Tibial nerve (tissue), 4 donors: ENCODE data around the gene MOCS1. TPM values are rescaled to one million over a fixed set of nuclear protein-coding genes. Genes with fewer than 3 reads are reported as not detected.

Experiments
- DNase-seq, 2 donors: peaks; one replicate each; pipeline ENCODE4 v3.0.0-alpha.2; 2019; ENCODE audit warnings: low spot score in 2 of 2
- H3K27ac ChIP-seq, 4 donors: fragments of 200-600 bp; sonication (generic) in 3 of 4; one replicate each; pipeline ENCODE4 v1.5.1; 2017 to 2019; ENCODE audit warnings: mild to moderate bottlenecking in 1 of 4
- H3K27me3 ChIP-seq, 2 donors: fragments of 200-600 bp; sonication (generic) in 1 of 2; one replicate each; pipeline versions ENCODE4 v1.5.1 to v1.6.0; 2017 to 2019
- H3K36me3 ChIP-seq, 3 donors: fragments of 200-600 bp; sonication (generic); one replicate each; pipeline ENCODE4 v1.5.1; 2018 to 2019
- H3K4me1 ChIP-seq, 4 donors: fragments of 200-600 bp; sonication (generic) in 3 of 4; one replicate each; pipeline ENCODE4 v1.5.1; 2017 to 2019
- H3K4me3 ChIP-seq, 4 donors: fragments of 200-600 bp; sonication (generic) in 3 of 4; one replicate each; pipeline ENCODE4 v1.5.1; 2017 to 2019; ENCODE audit warnings: mild to moderate bottlenecking in 1 of 4, moderate library complexity in 1 of 4
- H3K9me3 ChIP-seq, 4 donors: fragments of 200-600 bp; sonication (generic) in 3 of 4; one replicate each; pipeline ENCODE4 v1.5.1; 2017 to 2019
- EP300 ChIP-seq, 2 donors: sonication (generic); formaldehyde crosslinking; IDR thresholded peaks; one replicate each; pipeline ENCODE4 v1.6.1; 2017; ENCODE audit warnings: antibody characterized with exemption in 2 of 2, mild to moderate bottlenecking in 1 of 2
- POLR2A ChIP-seq, 2 donors: fragments of 450-650 bp; IDR thresholded peaks; one replicate each; pipeline ENCODE4 v1.6.1; 2017; ENCODE audit warnings: antibody characterized with exemption in 2 of 2, mild to moderate bottlenecking in 2 of 2, moderate library complexity in 2 of 2
- WGBS, 2 donors: methylation state at CpG; one replicate each; pipeline ENCODE4 v1.1.5; 2018; 5-methylcytosine and 5-hydroxymethylcytosine counted together
- total RNA-seq, 4 donors: library from RNA; depleted of rRNA; stranded (reverse); fragments of >200 nt; gene quantifications; one replicate each; pipeline ENCODE4 v1.1.0, GENCODE V29; 2016
- TF ChIP-seq, protein P1 (sequence below), 5 experiments: fragments of 200-600 bp in 3 of 5; fragments of 450-650 bp in 2 of 5; sonication (generic) in 3 of 5; IDR thresholded peaks; one replicate each; pipeline ENCODE4 v1.5.1; 2016 to 2019; ENCODE audit warnings: antibody characterized with exemption in 5 of 5, mild to moderate bottlenecking in 3 of 5, moderate library complexity in 2 of 5

The MOCS1 gene
- total RNA-seq, 4 donors from 2014 or later: 56.7 to 103 (median 71.0) TPM

DNA sequence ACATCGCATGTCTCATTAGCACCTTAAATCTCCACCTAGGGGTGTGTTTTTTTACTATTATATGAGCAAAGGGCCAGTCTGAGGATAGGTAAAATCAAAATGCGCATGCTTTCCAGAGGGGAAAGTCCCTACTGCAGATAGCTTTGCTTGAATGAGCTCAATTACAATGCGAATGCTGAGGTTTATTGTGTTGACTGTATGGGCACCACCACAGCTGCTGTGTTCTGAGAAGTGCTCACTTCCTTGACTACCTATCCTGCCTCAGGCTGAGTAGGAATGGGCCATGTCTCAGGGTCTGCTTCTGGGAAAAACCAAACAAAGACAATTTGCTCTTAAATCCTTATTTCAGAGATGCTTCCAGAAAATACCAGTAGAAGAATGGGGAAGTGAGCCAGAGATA is 36.6 kb downstream of the MOCS1 start:
- WGBS, 2 donors: 89 to 93% methylated on average over 3 of the region's 3 CpGs
- peaks cover 0 to 80% (median 0%) of the 10 kb centered on the region in 3 donors for H3K36me3 ChIP-seq
- DNase-seq: no peak
- no peak for TF ChIP-seq POLR2A (IDR thresholded peaks at IDR 0.05)
- no peak for TF ChIP-seq EP300 (IDR thresholded peaks at IDR 0.05)
- TF ChIP-seq, protein P1, sequence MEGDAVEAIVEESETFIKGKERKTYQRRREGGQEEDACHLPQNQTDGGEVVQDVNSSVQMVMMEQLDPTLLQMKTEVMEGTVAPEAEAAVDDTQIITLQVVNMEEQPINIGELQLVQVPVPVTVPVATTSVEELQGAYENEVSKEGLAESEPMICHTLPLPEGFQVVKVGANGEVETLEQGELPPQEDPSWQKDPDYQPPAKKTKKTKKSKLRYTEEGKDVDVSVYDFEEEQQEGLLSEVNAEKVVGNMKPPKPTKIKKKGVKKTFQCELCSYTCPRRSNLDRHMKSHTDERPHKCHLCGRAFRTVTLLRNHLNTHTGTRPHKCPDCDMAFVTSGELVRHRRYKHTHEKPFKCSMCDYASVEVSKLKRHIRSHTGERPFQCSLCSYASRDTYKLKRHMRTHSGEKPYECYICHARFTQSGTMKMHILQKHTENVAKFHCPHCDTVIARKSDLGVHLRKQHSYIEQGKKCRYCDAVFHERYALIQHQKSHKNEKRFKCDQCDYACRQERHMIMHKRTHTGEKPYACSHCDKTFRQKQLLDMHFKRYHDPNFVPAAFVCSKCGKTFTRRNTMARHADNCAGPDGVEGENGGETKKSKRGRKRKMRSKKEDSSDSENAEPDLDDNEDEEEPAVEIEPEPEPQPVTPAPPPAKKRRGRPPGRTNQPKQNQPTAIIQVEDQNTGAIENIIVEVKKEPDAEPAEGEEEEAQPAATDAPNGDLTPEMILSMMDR (IDR thresholded peaks at IDR 0.05): no peak
- no peak overlapping the region for H3K27ac ChIP-seq
- no peaks in the 10 kb centered on the region for H3K27me3 ChIP-seq
- H3K9me3 ChIP-seq: no peaks in the 10 kb centered on the region
- H3K4me1 ChIP-seq: peaks cover 0 to under 1% (median 0%) of the 10 kb centered on the region in 4 donors
- H3K4me3 ChIP-seq: no peak overlapping the region

DNA sequence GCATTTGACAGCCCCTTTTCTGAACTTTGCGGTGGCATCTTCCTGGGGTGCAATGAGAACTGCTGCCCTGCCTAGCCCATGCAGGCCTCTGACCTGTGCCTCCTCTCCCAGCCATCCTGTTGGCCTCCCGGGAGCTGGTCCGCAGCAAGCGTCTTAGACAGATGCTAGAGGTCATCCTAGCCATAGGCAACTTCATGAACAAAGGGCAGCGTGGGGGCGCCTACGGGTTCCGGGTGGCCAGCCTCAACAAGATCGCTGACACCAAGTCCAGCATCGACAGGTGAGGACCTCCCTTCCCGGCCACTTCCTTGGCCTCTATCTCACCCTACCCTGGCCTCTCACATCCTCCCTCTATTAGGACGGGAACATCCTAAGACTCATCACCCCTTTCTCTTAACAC is 37.6 kb downstream of the MOCS1 start:
- Histone ChIP-seq H3K27me3 (no peaks in the 10 kb centered on the region), H3K9me3 (no peaks in the 10 kb centered on the region), H3K4me1 (peaks cover 0 to 11% (median 3%) of the 10 kb centered on the region in 4 donors), H3K4me3 (no peak overlapping the region), H3K27ac (no peak overlapping the region), H3K36me3 (peaks cover 0 to 77% (median 0%) of the 10 kb centered on the region in 3 donors)
- 86 to 87% methylated on average over 12 of the region's 12 CpGs for WGBS, 2 donors
- no peak for DNase-seq
- TF ChIP-seq EP300 (IDR thresholded peaks at IDR 0.05) (no peak), POLR2A (IDR thresholded peaks at IDR 0.05) (no peak)
- TF ChIP-seq, protein P1 (IDR thresholded peaks at IDR 0.05): no peak

DNA sequence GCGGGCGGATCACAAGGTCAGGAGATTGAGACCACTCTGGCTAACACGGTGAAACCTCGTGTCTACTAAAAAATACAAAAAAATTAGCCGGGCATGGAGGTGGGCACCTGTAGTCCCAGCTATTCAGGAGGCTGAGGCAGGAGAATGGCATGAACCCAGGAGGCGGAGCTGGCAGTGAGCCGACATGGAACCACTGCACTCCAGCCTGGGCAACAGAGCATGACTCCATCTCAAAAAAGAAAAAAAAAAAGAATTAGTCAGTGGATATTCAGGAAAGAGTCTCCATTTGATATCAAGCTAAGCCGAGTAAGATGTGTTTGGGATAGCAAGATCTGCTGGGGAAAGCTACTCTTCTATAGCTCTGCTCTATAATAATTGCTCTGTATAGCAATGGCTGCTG is 41.0 kb downstream of the MOCS1 start:
- no peak for DNase-seq
- no peak overlapping the region for H3K27ac ChIP-seq
- WGBS, 2 donors: 81 to 89% methylated on average over 8 of the region's 8 CpGs
- no peak for TF ChIP-seq EP300 (IDR thresholded peaks at IDR 0.05)
- no peaks in the 10 kb centered on the region for H3K9me3 ChIP-seq
- no peaks in the 10 kb centered on the region for H3K27me3 ChIP-seq
- no peak overlapping the region for H3K4me3 ChIP-seq
- H3K36me3 ChIP-seq: peaks cover 0 to 54% (median 0%) of the 10 kb centered on the region in 3 donors
- H3K4me1 ChIP-seq: peaks cover 0 to 40% (median 6%) of the 10 kb centered on the region in 4 donors

DNA sequence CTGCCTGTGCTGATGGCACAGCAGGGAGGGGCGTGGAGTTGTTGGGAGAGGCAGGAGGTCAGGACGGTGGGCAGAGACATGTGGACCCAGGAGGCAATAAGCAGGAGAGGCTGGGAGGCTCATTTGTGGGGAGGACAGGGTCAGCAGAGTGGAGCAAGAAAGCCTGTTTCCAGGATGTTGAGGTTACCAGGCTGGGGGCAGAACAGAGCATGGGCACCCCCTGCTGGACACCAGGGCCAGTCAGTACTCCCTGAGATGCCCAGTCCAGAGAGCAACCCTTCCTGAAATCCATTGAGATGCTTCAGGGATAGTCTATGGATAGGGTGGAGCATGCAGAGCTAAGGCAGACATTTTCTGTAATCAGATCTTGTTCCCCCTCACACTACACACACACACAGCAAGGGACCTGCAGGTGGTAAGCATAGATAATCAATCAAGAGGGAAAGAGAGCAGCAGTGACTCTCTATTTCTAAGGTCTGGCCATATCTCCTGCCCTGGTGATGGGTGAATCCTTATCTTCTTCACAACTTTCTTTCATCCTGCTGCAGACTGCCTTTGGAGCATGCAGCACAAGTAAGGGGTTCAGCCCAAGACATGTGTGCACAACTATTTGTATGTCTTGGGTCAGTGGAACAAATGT is 41.7 kb downstream of the MOCS1 start:
- H3K4me3 ChIP-seq: no peak overlapping the region
- DNase-seq: peak; percentile 43 to 66
- H3K36me3 ChIP-seq: peaks cover 0 to 48% (median 0%) of the 10 kb centered on the region in 3 donors
- no peaks in the 10 kb centered on the region for H3K27me3 ChIP-seq
- peak overlapping the region in 2 of 4 donors; percentile 61 to 66 for H3K27ac ChIP-seq
- H3K4me1 ChIP-seq: peaks cover 0 to 47% (median 13%) of the 10 kb centered on the region in 4 donors
- TF ChIP-seq POLR2A (IDR thresholded peaks at IDR 0.05): no peak
- no peak for TF ChIP-seq EP300 (IDR thresholded peaks at IDR 0.05)
- TF ChIP-seq, protein P1 (IDR thresholded peaks at IDR 0.05): peak; percentile 46 to 86 (median 68)
- WGBS, 2 donors: 47 to 56% methylated on average over 2 of the region's 2 CpGs
- H3K9me3 ChIP-seq: no peaks in the 10 kb centered on the region

DNA sequence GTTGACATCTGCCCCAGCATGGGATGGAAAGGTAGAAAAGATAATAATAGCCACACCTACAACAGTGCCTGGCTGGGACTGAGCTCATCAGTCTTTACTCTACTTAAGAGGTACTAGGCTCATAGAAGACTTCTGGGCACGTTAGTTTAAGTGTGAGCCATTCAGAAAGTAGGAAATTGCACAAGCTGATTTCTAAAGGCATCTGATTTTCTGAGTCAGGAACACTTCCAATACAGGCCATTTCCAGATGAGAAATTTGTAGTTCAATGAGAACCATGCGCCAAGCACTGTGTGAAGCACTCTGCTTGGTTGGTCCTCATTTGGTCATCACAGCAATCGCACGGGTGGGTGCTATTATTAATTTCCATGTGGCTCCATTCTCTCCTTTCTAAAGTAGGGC is 42.3 kb downstream of the MOCS1 start:
- no peak overlapping the region for H3K4me3 ChIP-seq
- TF ChIP-seq EP300 (IDR thresholded peaks at IDR 0.05) (no peak), POLR2A (IDR thresholded peaks at IDR 0.05) (no peak)
- TF ChIP-seq, protein P1 (IDR thresholded peaks at IDR 0.05): no peak
- H3K27ac ChIP-seq: peak overlapping the region in 2 of 4 donors; percentile 61 to 66
- DNase-seq: no peak
- no peaks in the 10 kb centered on the region for H3K27me3 ChIP-seq
- 47 to 63% methylated on average over 4 of the region's 4 CpGs for WGBS, 2 donors
- H3K9me3 ChIP-seq: no peaks in the 10 kb centered on the region
- peaks cover 0 to 54% (median 19%) of the 10 kb centered on the region in 4 donors for H3K4me1 ChIP-seq
- peaks cover 0 to 41% (median 0%) of the 10 kb centered on the region in 3 donors for H3K36me3 ChIP-seq
